C4-2B (cell line): ENCODE measurements around the gene LRRC32.
"Not testable (repeated sequence)": the region's sequence is repeated elsewhere in the genome, so short reads cannot be mapped to it uniquely, and the experiment has no call there.

Experiments
- H3K27ac ChIP-seq: fragments of 450-650 bp; 2 replicates; pipeline ENCODE4 v1.5.1; 2017
- ZFX ChIP-seq: fragments of 450-650 bp; IDR thresholded peaks from 2 replicates; pipeline ENCODE4 v1.6.1; 2017
- TF ChIP-seq, protein P1 (sequence below): fragments of 450-650 bp; conservative IDR thresholded peaks from 2 replicates; pipeline ENCODE4 v1.5.1; 2017; ENCODE audit warnings: mild to moderate bottlenecking

Gene LRRC32

DNA sequence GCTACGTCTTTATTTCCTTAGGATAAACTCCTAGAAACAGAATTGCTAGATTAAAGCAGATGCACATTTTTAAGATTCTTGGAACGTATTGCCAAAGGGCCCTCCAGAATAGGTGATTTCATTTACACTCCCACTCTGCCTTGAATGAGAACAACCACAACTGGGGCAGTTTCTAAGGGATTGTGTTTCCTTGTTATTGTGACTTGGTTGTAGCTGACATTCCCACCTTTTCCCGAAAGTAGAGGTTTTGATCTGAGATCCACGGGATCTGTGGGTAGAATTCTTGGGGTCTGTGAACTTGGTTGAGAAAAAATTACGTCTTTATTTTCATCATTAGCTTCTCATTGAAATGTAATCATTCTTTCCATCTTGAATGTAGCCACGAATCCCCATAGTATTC is 21.5 kb downstream of the LRRC32 start:
- no peak for TF ChIP-seq ZFX
- TF ChIP-seq, protein P1, sequence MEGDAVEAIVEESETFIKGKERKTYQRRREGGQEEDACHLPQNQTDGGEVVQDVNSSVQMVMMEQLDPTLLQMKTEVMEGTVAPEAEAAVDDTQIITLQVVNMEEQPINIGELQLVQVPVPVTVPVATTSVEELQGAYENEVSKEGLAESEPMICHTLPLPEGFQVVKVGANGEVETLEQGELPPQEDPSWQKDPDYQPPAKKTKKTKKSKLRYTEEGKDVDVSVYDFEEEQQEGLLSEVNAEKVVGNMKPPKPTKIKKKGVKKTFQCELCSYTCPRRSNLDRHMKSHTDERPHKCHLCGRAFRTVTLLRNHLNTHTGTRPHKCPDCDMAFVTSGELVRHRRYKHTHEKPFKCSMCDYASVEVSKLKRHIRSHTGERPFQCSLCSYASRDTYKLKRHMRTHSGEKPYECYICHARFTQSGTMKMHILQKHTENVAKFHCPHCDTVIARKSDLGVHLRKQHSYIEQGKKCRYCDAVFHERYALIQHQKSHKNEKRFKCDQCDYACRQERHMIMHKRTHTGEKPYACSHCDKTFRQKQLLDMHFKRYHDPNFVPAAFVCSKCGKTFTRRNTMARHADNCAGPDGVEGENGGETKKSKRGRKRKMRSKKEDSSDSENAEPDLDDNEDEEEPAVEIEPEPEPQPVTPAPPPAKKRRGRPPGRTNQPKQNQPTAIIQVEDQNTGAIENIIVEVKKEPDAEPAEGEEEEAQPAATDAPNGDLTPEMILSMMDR, result no peak
- H3K27ac ChIP-seq, result no peak overlapping the region

DNA sequence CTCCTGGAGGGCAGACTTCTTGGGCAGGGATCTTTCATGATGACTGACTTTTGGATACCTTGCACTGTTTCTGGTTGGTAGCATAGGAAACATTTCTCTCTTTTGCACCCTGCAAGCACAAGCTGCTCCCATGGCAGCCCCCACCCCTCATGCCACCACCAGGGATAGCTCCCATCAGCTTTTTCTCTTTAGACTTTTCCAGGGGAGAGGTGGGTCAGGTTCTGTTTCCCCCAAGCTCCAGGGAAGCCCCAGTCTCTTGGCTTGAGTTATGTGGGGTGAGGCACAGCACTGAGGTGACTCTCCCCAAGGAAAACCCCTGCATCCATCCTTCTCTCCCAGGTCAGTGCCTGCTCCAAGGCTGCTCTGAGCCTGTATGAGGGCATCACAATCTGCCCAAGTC is 22.5 kb downstream of the LRRC32 start:
- no peak overlapping the region for H3K27ac ChIP-seq
- no peak for TF ChIP-seq ZFX
- TF ChIP-seq, protein P1, result no peak

DNA sequence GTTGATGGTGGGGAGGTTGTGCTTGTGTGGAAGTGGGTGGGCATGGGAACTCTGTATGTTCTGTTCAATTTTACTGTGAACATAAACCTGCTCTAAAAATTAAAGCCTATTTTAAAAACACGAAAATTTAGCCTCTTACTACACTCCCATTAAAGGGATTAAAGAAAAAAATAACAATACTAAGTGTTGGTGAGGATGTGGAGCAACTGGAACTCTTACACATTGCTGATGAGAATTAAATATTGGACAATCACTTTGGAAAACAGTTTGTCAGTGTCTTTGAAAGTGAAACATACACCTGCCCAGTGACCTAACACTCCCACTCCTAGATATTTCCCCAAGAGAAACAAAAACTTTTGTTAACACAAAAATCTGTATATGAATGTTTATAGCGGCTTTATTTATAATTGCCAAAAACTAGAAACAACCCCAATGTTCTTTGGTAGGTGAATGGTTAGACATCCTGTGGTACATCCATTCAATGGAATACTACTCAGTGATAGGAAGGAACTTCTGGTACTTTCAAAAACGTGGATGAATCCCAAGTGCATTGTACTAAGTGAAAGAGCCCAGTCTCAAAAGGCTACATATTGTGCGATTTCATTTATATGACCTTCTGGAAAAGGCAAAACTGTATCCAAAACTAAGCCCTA is 23.5 kb downstream of the LRRC32 start:
- TF ChIP-seq, protein P1, result no peak
- H3K27ac ChIP-seq, result no peak overlapping the region

DNA sequence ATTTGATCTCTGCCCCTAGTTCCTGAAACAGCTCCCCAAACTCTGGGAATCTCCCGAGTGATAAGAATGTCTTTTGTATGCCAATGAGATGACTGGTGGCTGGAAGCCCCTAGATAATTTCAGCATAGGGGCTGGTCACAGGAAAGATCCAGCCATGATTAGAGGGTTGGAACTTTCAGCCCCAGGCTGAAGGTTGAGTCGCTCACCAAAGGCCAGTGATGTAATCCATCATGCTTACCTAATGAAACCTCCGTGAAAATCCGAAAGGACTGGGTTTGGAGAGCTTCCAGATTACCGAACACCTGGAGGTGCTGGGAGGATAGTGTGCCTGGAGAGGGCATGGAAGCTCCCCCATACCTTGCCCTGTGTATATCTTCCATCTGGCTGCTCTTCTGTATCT is 26.0 kb downstream of the LRRC32 start:
- TF ChIP-seq, protein P1, result no peak
- no peak for TF ChIP-seq ZFX
- no peak overlapping the region for H3K27ac ChIP-seq

DNA sequence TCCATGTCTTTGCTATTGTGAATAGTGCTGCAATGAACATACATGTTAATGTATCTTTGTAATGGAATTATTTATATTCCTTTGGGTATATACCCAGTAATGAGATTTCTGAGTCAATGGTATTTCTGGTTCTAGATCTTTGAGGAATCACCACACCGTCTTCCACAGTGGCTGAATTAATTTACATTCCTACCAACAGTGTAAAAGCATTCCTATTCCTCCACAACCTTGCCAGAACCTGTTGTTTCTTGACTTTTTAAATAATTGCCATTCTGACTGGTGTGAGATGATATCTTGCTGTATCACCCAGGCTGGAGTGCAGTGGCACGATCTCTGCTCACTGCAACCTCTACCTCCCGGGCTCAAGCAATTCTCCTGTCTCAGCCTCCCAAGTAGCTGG is 26.8 kb downstream of the LRRC32 start:
- H3K27ac ChIP-seq, result not testable (repeated sequence)

DNA sequence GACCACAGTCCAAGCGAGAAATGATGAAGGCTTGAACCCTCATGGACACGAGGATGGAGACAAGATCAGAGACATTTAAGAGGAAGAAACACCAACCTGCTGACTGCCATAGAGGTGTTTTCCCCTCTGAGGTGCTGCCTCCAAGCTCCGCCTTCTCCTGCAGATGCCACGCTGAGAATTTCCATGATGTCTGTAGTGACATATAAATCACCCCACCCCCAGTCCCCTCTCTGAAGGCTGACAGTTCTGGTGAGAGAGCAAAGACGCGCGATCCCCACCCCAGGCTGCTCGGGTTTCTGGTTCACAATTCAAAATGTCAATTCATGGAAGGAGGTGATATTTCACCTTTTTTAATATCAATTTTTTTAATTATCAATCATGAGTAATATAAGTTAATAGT is 28.2 kb downstream of the LRRC32 start:
- TF ChIP-seq ZFX, result no peak
- TF ChIP-seq, protein P1, result no peak
- no peak overlapping the region for H3K27ac ChIP-seq

DNA sequence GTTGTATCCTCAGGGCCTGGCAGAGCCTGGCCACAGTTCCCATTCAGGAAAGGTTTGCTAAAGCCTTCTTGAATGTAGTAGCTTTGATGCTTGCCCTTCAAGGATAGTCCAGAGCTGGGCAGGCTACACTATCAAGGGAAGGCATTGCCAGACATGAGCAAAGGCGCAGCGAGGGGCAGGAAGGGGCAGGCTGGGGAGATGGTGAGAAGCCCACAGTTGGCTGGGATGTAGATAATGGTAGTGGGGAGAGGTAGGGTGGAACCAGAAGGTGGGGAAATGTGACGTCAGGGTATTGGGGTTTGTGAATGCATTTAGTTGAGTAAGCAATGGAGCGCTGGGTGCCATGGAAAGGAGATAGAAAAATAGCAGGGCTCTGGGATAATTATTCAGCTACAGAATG is 28.6 kb downstream of the LRRC32 start:
- no peak overlapping the region for H3K27ac ChIP-seq
- TF ChIP-seq ZFX, result no peak
- TF ChIP-seq, protein P1, result no peak

DNA sequence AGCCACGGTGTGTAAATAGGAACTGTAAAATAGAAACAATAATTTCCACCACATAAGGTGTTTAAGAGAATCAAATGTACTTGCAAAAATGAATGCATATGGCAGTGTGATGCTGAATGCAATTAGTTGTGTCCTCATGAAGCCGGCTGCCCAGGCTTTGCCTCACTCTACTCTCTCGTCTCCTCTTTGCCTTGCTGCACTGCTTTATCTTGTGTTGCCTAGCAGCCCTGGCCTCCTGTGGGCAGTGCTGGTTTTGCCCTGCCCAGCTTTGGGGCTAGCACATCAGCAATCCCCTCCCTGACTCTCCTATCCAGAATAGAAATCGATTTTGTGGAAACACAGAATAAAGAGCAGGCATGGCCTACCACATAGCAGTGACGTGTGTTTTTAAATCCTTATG is 30.0 kb downstream of the LRRC32 start:
- TF ChIP-seq, protein P1, result no peak
- no peak for TF ChIP-seq ZFX
- no peak overlapping the region for H3K27ac ChIP-seq
